ENCODE data around the gene FA2H.
"Not testable (repeated sequence)": the region's sequence is repeated elsewhere in the genome, so short reads cannot be mapped to it uniquely, and the experiment has no call there.

Gene FA2H

DNA sequence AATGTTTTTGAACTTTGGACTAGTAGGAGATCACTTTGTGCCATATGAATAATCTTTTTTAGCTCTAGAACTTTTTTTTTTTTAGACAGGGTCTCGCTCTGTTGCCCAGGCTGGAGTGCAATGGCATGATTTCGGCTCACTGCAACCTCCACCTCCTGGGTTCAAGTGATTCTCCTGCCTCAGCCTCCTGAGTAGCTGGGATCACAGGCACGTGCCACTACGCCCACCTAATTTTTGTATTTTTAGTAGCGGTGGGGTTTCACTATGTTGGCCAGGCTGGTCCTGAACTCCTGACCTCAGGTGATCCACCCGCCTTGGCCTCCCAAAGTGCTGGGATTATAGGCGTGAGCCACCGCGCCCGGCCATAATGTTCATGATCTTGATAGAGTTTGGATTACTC, 105.7 kb downstream of the FA2H start:
- not testable (repeated sequence) for DNase-seq

DNA sequence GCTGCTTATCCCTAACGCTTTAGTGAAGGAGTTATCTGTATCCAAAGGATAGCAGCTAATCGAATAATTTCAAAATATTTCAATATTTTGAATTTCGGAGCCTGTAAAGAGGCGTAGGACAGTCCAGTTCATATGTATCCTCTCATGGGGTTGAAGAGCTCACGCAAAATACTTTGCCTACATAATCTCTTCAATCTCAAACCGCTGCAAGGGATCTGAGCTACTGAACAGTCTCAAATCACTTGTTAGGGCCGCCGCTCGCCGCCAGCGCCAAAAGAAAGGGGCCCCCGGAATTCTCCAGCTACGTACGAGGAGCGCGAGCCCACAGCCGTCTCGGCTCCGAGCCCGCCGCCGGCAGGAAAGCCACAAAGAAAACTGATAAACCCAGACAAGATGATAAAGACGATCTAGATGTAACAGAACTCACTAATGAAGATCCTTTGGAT, 107.3 kb downstream of the FA2H start:
- DNase-seq = peak; percentile 18

DNA sequence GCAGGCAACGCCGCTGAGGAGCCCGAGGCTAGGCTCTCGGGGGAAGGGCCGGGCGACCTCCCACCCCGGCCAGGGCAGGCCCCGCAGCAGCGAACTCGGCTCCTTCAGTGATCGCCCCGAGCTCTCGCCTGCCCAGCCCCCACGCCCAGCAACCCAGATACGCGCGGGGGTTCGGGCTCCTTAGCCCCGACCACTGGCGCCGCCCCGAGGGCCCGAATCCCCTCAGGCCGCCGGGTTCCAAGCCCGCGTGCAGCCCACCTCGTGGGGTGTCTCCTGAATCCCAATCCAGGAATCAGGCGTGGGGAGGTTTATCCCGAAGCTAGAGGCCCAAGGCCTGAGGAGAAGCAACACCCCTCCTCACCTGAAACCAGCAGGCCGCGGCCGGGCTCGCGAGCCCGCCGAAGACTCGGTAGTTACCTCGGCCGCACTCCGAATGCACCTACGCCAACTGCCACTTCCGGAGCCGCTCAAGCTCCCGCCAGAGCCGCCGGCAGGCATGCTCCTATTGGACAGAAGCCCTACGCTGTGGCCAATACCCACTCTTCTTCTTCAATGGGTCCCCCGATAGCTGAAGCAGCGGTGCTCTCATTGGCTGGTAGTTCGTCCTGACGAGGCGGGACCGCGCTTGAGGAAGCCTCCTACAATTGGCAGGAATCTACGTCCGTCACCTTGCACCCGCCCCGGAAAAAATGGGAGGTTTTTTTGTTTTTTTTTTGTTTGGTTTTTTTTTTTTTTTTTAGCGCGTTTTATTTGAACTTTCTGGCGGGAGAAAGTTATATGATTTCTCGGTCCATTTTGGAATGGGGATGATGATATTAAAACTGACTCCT, 108.0 kb downstream of the FA2H start, which contains the start of gene RFWD3:
Gene RFWD3, minus strand, starts transcription at position 453 of the 830 bp plus-strand sequence. CDS start 5,428 bp downstream, outside the sequence.
- peak; percentile 74 for DNase-seq

DNA sequence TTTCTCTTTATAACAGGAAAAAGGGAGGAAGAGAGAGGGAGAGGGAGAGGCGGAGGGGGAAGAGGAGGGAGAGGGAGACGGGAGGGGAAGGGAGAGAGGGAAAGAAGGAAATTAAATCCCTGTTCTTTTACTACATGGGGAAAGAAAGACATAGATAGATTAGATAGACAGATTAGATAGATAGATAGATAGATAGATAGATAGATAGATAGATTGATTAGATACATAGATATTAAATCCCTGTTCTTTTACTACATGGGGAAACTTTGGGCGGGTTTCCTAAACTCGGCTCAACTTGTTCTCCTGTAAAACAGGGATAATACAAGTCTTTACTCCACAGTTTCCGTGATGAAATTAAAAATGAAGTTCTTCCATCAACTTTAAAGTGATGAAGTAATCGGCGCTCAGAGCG, 108.6 kb downstream of the FA2H start:
- no peak for DNase-seq

All from activated gamma-delta T cell (primary cell).